OCI-LY7 (cell line): ENCODE measurements around the gene NCAPG.

Experiments
- CTCF ChIP-seq: fragments of 200-600 bp; sonication (generic); conservative IDR thresholded peaks from 2 replicates; pipeline ENCODE4 v1.5.1; 2014; ENCODE audit warnings: mild to moderate bottlenecking, antibody characterized with exemption, low read length, moderate library complexity, mixed read lengths
- EZH2phosphoT487 ChIP-seq: fragments of 200-600 bp; sonication (generic); IDR thresholded peaks from 2 replicates; pipeline ENCODE4 v1.6.1; 2018; ENCODE audit warnings: low read depth, borderline replicate concordance, mild to moderate bottlenecking, mixed run types, antibody characterized with exemption, low read length, moderate library complexity, mixed read lengths

- no peak for TF ChIP-seq CTCF
- TF ChIP-seq EZH2phosphoT487 = no peak
Measured at GRCh38 chr4:17805580-17806155, 5.1 kb upstream of the NCAPG start.
